Mammary epithelial cell (primary cell): ENCODE measurements around the gene ATP5F1D.

Source experiments
- EZH2 ChIP-seq: IDR thresholded peaks from 2 replicates; pipeline ENCODE4 v1.6.1; 2012; ENCODE audit warnings: low read length, inconsistent platforms, borderline replicate concordance
- TF ChIP-seq, protein P1 (sequence below), 2 donors: IDR thresholded peaks in 1 of 2; conservative IDR thresholded peaks in 1 of 2; 2 replicates each; pipeline ENCODE4 v1.5.1; 2011 to 2012; ENCODE audit warnings: inconsistent platforms in 2 of 2, low read length in 2 of 2, mild to moderate bottlenecking in 2 of 2, control low read depth in 1 of 2, low read depth in 1 of 2; ENCODE audit not compliant: insufficient read depth in 1 of 2; ENCODE audit errors: extremely low read depth in 1 of 2

DNA sequence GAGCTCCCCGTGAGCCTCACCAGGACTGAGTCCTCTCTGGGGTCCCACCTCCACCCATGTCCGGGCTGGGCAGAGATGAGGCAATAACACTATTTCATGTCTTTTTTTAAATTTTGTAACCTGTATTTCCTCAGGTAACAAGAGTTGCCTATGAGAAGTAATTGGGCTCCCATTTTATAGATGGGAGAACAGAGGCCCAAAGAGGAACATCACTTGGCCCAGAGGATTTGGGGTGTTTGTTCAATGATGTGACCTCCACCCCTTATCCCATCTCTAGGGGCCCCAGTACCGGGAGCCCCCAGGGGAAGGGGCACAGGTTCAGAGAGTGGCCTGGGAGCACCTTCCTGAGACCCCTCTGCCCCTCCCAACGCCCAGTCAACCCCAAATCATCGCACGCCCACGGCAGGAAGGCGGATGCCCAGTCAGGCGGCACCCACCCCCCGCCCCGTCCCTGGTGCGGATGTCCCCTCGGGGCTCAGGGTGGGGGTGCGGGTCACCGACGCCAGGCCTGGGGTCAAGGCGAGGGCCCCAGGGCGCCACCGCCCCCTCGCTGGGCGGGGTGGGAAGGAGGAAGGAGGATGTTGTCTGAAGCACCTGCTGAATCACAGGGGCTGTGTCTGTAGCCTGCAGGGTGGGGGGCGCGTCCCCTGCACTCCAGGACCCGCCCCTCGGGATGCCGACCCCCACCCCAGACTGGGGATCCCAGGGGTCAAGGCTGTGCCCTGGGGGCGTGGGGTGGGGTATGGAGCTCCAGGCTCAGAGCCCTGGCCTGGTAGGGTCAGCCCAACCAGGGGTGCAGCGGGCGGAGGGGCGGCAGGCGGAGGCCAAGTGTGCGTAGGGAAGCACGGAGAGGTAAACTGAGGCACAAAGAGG is 18.6 kb downstream of the ATP5F1D start:
- TF ChIP-seq, protein P1, sequence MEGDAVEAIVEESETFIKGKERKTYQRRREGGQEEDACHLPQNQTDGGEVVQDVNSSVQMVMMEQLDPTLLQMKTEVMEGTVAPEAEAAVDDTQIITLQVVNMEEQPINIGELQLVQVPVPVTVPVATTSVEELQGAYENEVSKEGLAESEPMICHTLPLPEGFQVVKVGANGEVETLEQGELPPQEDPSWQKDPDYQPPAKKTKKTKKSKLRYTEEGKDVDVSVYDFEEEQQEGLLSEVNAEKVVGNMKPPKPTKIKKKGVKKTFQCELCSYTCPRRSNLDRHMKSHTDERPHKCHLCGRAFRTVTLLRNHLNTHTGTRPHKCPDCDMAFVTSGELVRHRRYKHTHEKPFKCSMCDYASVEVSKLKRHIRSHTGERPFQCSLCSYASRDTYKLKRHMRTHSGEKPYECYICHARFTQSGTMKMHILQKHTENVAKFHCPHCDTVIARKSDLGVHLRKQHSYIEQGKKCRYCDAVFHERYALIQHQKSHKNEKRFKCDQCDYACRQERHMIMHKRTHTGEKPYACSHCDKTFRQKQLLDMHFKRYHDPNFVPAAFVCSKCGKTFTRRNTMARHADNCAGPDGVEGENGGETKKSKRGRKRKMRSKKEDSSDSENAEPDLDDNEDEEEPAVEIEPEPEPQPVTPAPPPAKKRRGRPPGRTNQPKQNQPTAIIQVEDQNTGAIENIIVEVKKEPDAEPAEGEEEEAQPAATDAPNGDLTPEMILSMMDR (conservative IDR thresholded peaks at IDR 0.05 in 1 of 2, IDR thresholded peaks at IDR 0.05 in 1 of 2; ENCODE audit: extremely low read depth in 1 of 2, insufficient read depth in 1 of 2, low read depth in 1 of 2, low read length in 2 of 2), result no peak
- TF ChIP-seq EZH2, result no peak
